ENCODE results near the gene PRUNE2.

GRCh38 chr9:76690246-76690972 is 215.5 kb downstream of the PRUNE2 start:
- TF ChIP-seq CTCF (IDR thresholded peaks at IDR 0.05; ENCODE audit: low read depth, low read length, missing input control) = no peak
- no peak for TF ChIP-seq REST (IDR thresholded peaks at IDR 0.05)
- no peak for TF ChIP-seq RAD21 (IDR thresholded peaks at IDR 0.05)
- no peak for TF ChIP-seq RXRA (IDR thresholded peaks at IDR 0.05)
- TF ChIP-seq GABPA (IDR thresholded peaks at IDR 0.05 in 1 of 2, conservative IDR thresholded peaks at IDR 0.05 in 1 of 2) = no peak
- no peak for TF ChIP-seq FOXA1 (IDR thresholded peaks at IDR 0.05)
- TF ChIP-seq TAF1 (conservative IDR thresholded peaks at IDR 0.05) = no peak
- TF ChIP-seq JUND (IDR thresholded peaks at IDR 0.05) = no peak
